HEK293 (cell line): ENCODE measurements around the gene RRN3.

Source experiments
- CTCF ChIP-seq: fragments of 450-650 bp; formaldehyde crosslinking; IDR thresholded peaks from 2 replicates; pipeline ENCODE4 v1.5.1; 2016; ENCODE audit warnings: missing biosample characterization, missing genetic modification characterization
- ZNF629 ChIP-seq: fragments of 450-650 bp; formaldehyde crosslinking; IDR thresholded peaks from 2 replicates; pipeline ENCODE4 v1.5.1; 2017; ENCODE audit warnings: missing biosample characterization, missing genetic modification characterization

GRCh38 chr16:15049581-15050180, 44.4 kb downstream of the RRN3 start:
- TF ChIP-seq CTCF (tag by site-specific recombination) (no peak), ZNF629 (tag by site-specific recombination) (no peak)
